Panc1 (cell line): ENCODE data around the gene FBN1. TPM values are rescaled to one million over a fixed set of nuclear protein-coding genes. Genes with fewer than 3 reads are reported as not detected.

ENCODE experiments used
- ATAC-seq: fragments of 200-7000 bp; cut with Tn5 transposase; 2 replicates; pipeline ENCODE4 v1.9.1; 2020; ENCODE audit warnings: mild to moderate bottlenecking, moderate library complexity
- BruUV-seq: library from RNA; stranded (reverse); fragments of 400-500 nt; replicated peaks from 2 replicates; lab custom pipeline; 2021; lab: Mats Ljungman, UMichigan
- CTCF ChIA-PET: fragments of 300-600 bp; sonication (Branson Sonifier 250); formaldehyde crosslinking; loops from one replicate; lab custom pipeline; 2022; ENCODE audit warnings: antibody characterized with exemption; lab: Charles Lee
- POLR2A ChIA-PET: fragments of 300-600 bp; sonication (Branson Sonifier 250); formaldehyde crosslinking; loops from one replicate; lab custom pipeline; 2022; ENCODE audit warnings: antibody characterized with exemption; lab: Charles Lee
- DNase-seq: peaks from one replicate; pipeline ENCODE4 v3.0.0-alpha.2; 2010; ENCODE audit warnings: low read depth, low spot score
- H3K27ac ChIP-seq: 2 replicates; pipeline ENCODE4 v1.5.1; 2011; ENCODE audit warnings: mild to moderate bottlenecking, low read length, inconsistent platforms
- H3K27me3 ChIP-seq: fragments of 200-500 bp; sonication (Bioruptor generic); 2 replicates; pipeline ENCODE4 v1.6.0; 2014; ENCODE audit warnings: low read length, inconsistent platforms; ENCODE audit not compliant: control insufficient read depth, insufficient read depth
- H3K36me3 ChIP-seq: fragments of 200-500 bp; sonication (Bioruptor generic); 2 replicates; pipeline ENCODE4 v1.5.1; 2014; ENCODE audit warnings: inconsistent platforms, mild to moderate bottlenecking, low read length, moderate library complexity; ENCODE audit not compliant: control insufficient read depth, insufficient read depth
- H3K4me1 ChIP-seq: 2 replicates; pipeline ENCODE4 v1.5.1; 2011; ENCODE audit warnings: inconsistent platforms, mild to moderate bottlenecking, low read length, moderate library complexity; ENCODE audit not compliant: control insufficient read depth, insufficient read depth
- H3K4me3 ChIP-seq, 2 experiments: 2 replicates each; pipeline ENCODE4 v1.5.1; 2011 to 2012; ENCODE audit warnings: low read depth in 2 of 2, low read length in 2 of 2, mild to moderate bottlenecking in 2 of 2, inconsistent platforms in 1 of 2, moderate library complexity in 1 of 2
- H3K9me3 ChIP-seq: fragments of 200-500 bp; sonication (Bioruptor generic); 2 replicates; pipeline ENCODE4 v1.5.1; 2014; ENCODE audit warnings: low read depth, mild to moderate bottlenecking, inconsistent platforms, low read length, moderate library complexity; ENCODE audit not compliant: control insufficient read depth, insufficient read depth
- POLR2AphosphoS5 ChIP-seq: IDR thresholded peaks from 2 replicates; pipeline ENCODE4 v1.6.1; 2012; ENCODE audit warnings: mild to moderate bottlenecking, low read depth, low read length, moderate library complexity
- SIN3A ChIP-seq: IDR thresholded peaks from 2 replicates; pipeline ENCODE4 v1.6.1; 2012; ENCODE audit warnings: low read depth, mild to moderate bottlenecking, low read length, moderate library complexity, borderline replicate concordance; ENCODE audit not compliant: insufficient read depth
- TCF7L2 ChIP-seq: IDR thresholded peaks from 2 replicates; pipeline ENCODE4 v1.6.1; 2011; ENCODE audit warnings: mild to moderate bottlenecking, low read depth, low read length, inconsistent platforms
- in situ Hi-C: cut with HindIII; loops from 2 replicates; pipeline ENCODE4 v1.10.0; 2016; ENCODE audit warnings: low sequenced_read_pairs, low pct_unique_long_range_greater_than_20kb
- intact Hi-C: fragments of 100-400 bp; cut with micrococcal nuclease; formaldehyde crosslinking; loops from one replicate; pipeline ENCODE4 v1.10.0; 2022; ENCODE audit not compliant: unreplicated experiment
- total RNA-seq: library from RNA; stranded (reverse); gene quantifications from one replicate; pipeline ENCODE4 v1.2.1, GENCODE V29; 2021; ENCODE audit not compliant: unreplicated experiment
- TF ChIP-seq, protein P1 (sequence below): fragments of 450-650 bp; IDR thresholded peaks from 2 replicates; pipeline ENCODE4 v1.5.1; 2017; ENCODE audit warnings: mild to moderate bottlenecking
- TF ChIP-seq, protein P2 (sequence below), 2 experiments: IDR thresholded peaks; 2 replicates each; pipeline ENCODE4 v1.6.1; 2011 to 2012; ENCODE audit warnings: low read depth in 2 of 2, control low read depth in 1 of 2, low read length in 1 of 2, mild to moderate bottlenecking in 1 of 2, moderate library complexity in 1 of 2; ENCODE audit not compliant: insufficient read depth in 1 of 2

FBN1 gene
- total RNA-seq, 1 experiment from 2014 or later: 0.46 TPM

DNA sequence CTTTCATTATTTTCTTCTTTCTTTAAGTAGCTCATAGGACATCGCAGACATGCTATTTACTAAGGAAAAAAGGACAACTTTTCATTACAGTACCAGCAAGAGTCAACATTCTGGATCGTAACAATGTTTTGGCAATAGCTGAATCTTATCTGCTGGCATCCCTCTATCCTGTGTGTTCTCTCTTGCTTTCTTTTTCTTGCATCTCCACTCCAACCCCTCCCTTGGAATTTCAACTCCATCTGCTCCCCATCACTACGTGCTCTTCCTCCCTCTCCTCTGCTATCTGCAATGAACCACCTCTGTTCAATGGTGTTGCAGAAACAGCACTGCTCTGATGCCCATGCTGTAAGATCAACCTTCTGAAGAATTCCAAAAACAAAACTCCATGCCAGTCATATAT lies 106.6 kb downstream of the FBN1 start:
- peaks cover 2% of the 10 kb centered on the region; the same call in 1 of the 2 replicates for H3K27me3 ChIP-seq
- ChIA-PET POLR2A (no interaction called here), CTCF (no interaction called here)
- no TSS peak for BruUV-seq
- ATAC-seq (no peak), DNase-seq (no peak)
- no peak overlapping the region for H3K27ac ChIP-seq
- no peak overlapping the region for H3K4me3 ChIP-seq
- no peaks in the 10 kb centered on the region for H3K36me3 ChIP-seq
- no peaks in the 10 kb centered on the region for H3K4me1 ChIP-seq
- in situ Hi-C loops (no loop called here), intact Hi-C loops (no loop called here)
- no peaks in the 10 kb centered on the region for H3K9me3 ChIP-seq
- TF ChIP-seq SIN3A (no peak), TCF7L2 (no peak), POLR2AphosphoS5 (no peak)
- TF ChIP-seq, protein P1, sequence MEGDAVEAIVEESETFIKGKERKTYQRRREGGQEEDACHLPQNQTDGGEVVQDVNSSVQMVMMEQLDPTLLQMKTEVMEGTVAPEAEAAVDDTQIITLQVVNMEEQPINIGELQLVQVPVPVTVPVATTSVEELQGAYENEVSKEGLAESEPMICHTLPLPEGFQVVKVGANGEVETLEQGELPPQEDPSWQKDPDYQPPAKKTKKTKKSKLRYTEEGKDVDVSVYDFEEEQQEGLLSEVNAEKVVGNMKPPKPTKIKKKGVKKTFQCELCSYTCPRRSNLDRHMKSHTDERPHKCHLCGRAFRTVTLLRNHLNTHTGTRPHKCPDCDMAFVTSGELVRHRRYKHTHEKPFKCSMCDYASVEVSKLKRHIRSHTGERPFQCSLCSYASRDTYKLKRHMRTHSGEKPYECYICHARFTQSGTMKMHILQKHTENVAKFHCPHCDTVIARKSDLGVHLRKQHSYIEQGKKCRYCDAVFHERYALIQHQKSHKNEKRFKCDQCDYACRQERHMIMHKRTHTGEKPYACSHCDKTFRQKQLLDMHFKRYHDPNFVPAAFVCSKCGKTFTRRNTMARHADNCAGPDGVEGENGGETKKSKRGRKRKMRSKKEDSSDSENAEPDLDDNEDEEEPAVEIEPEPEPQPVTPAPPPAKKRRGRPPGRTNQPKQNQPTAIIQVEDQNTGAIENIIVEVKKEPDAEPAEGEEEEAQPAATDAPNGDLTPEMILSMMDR: no peak

DNA sequence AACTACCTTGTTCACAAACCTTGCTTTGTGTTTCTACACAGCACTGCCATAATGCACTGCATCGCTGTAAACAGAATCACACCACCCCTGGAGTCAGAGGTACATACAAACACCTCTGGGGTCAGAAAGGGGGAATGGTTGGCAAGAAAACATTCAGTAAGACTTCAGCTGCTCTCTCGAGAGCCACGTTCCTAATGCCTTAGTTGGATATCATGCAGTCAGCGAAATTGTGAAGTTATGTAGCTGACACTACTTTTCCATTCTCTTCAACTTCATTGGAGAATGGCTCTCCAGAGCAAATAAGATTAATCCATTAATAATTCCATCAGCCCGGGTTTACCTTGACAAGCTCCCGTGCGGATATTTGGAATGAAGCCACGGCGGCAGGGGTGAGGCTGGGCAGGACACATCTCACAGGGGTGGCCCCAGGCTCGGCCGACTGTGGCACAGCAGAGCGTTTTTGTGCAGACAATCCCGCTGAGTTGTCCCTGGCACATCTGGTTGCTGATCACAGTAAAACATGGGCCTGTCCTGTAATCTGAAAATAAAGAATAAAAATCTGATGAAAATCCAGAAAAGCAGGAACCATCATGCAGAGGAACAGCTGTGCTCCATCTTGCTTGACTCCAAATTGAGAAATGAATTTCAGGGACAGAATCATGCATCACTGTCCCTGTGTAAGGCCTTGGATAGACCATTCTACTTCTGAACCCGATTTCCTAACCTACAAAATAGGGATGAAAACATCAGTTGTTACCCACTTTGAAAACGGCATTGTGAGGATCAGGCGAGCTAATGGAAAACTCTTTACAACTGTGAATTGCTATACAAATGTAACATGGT lies 108.0 kb downstream of the FBN1 start:
- in situ Hi-C loops: no loop called here
- BruUV-seq: no TSS peak

DNA sequence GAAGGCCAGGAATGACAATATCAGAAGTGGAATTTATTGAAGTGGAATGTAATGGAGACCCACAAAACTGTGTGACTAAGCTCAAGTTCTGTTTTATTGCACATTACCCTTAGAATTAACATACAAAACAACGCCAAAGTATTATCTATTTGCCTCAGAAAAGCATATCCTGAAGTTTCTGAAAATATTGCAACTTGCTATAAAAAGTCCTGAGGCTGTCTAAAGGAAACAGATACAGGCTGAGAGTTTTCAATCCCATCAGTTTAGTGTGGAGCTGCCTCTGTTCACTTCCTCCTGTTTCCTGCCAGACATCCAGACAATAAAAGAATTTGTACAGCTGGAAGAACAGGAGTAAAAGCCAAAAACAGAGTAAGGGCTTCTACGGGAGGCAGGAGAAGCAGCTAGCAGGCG lies 108.8 kb downstream of the FBN1 start:
- no peak overlapping the region for H3K27ac ChIP-seq

More for the DNA sequence above, 108.0 kb downstream of the FBN1 start:
- no peak for ATAC-seq
- no peak overlapping the region for H3K27ac ChIP-seq
- no peaks in the 10 kb centered on the region for H3K9me3 ChIP-seq
- no peak overlapping the region for H3K4me3 ChIP-seq
- H3K36me3 ChIP-seq: no peaks in the 10 kb centered on the region
- intact Hi-C loops: no loop called here
- ChIA-PET CTCF (no interaction called here), POLR2A (no interaction called here)
- no peak for DNase-seq
- TF ChIP-seq, protein P1: no peak
- no peak for TF ChIP-seq SIN3A
- no peak for TF ChIP-seq TCF7L2
- peaks cover 2% of the 10 kb centered on the region; the same call in 1 of the 2 replicates for H3K27me3 ChIP-seq
- H3K4me1 ChIP-seq: no peaks in the 10 kb centered on the region

More for the DNA sequence above, 108.8 kb downstream of the FBN1 start:
- Histone ChIP-seq H3K9me3 (no peaks in the 10 kb centered on the region), H3K4me3 (no peak overlapping the region), H3K27me3 (peaks cover 2% of the 10 kb centered on the region; the same call in 1 of the 2 replicates), H3K36me3 (no peaks in the 10 kb centered on the region), H3K4me1 (no peaks in the 10 kb centered on the region)
- in situ Hi-C loops: no loop called here
- TF ChIP-seq SIN3A: no peak
- TF ChIP-seq, protein P2, sequence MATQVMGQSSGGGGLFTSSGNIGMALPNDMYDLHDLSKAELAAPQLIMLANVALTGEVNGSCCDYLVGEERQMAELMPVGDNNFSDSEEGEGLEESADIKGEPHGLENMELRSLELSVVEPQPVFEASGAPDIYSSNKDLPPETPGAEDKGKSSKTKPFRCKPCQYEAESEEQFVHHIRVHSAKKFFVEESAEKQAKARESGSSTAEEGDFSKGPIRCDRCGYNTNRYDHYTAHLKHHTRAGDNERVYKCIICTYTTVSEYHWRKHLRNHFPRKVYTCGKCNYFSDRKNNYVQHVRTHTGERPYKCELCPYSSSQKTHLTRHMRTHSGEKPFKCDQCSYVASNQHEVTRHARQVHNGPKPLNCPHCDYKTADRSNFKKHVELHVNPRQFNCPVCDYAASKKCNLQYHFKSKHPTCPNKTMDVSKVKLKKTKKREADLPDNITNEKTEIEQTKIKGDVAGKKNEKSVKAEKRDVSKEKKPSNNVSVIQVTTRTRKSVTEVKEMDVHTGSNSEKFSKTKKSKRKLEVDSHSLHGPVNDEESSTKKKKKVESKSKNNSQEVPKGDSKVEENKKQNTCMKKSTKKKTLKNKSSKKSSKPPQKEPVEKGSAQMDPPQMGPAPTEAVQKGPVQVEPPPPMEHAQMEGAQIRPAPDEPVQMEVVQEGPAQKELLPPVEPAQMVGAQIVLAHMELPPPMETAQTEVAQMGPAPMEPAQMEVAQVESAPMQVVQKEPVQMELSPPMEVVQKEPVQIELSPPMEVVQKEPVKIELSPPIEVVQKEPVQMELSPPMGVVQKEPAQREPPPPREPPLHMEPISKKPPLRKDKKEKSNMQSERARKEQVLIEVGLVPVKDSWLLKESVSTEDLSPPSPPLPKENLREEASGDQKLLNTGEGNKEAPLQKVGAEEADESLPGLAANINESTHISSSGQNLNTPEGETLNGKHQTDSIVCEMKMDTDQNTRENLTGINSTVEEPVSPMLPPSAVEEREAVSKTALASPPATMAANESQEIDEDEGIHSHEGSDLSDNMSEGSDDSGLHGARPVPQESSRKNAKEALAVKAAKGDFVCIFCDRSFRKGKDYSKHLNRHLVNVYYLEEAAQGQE (IDR thresholded peaks at IDR 0.05; ENCODE audit: insufficient read depth in 1 of 2, low read depth in 2 of 2, low read length in 1 of 2): no peak
- TF ChIP-seq TCF7L2: no peak
- TF ChIP-seq, protein P1: no peak
- no peak for TF ChIP-seq POLR2AphosphoS5
- ATAC-seq (no peak), DNase-seq (no peak)
- intact Hi-C loops: no loop called here
- POLR2A ChIA-PET: no interaction called here
- no TSS peak for BruUV-seq
- CTCF ChIA-PET: no interaction called here
